Activated T-helper 1 cell treated with anti-CD3 and anti-CD28 coated beads, Interleukin-12 subunit alpha, Interleukin-12 subunit beta, Interleukin-2, Interleukin-4 antibody, amounts not matched to agents 30 ng/mL and 10 ng/mL and 1 ng/mL, durations not matched to agents 14 hours and 24 hours and 36 hours (primary cell): ENCODE measurements around the gene IL36A. TPM values are rescaled to one million over a fixed set of nuclear protein-coding genes. Genes with fewer than 3 reads are reported as not detected.

Experiments used
- DNase-seq: peaks from one replicate; pipeline ENCODE4 v3.0.0; 2021; ENCODE audit warnings: low spot score
- H3K27ac Mint-ChIP-seq: one replicate; pipeline ENCODE4 v1.8.0; 2021; ENCODE audit warnings: mild to moderate bottlenecking, mixed read lengths
- H3K27me3 Mint-ChIP-seq: one replicate; pipeline ENCODE4 v1.8.0; 2022; ENCODE audit warnings: mild to moderate bottlenecking, moderate library complexity, mixed read lengths; ENCODE audit not compliant: insufficient read depth
- H3K36me3 Mint-ChIP-seq: one replicate; pipeline ENCODE4 v1.8.0; 2021; ENCODE audit warnings: low read depth, mixed read lengths
- H3K4me1 Mint-ChIP-seq: one replicate; pipeline ENCODE4 v1.8.0; 2021; ENCODE audit warnings: low read depth, mixed read lengths
- H3K4me3 Mint-ChIP-seq: one replicate; pipeline ENCODE4 v1.8.0; 2021; ENCODE audit warnings: mild to moderate bottlenecking, moderate library complexity, mixed read lengths
- H3K9me3 Mint-ChIP-seq: one replicate; pipeline ENCODE4 v1.8.0; 2021; ENCODE audit warnings: mixed read lengths
- intact Hi-C: fragments of 100-400 bp; cut with micrococcal nuclease; formaldehyde crosslinking; loops from one replicate; pipeline ENCODE4 v1.15.1; 2024
- total RNA-seq: library from RNA; stranded (reverse); gene quantifications from 2 replicates; pipeline ENCODE4 v1.2.3, GENCODE V29; 2022

IL36A gene, protein sequence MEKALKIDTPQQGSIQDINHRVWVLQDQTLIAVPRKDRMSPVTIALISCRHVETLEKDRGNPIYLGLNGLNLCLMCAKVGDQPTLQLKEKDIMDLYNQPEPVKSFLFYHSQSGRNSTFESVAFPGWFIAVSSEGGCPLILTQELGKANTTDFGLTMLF
- not detected in 2 replicates for total RNA-seq

- no peak for DNase-seq
- Mint-ChIP-seq H3K27me3 (peaks cover 10% of the 10 kb centered on the region), H3K9me3 (peaks cover 26% of the 10 kb centered on the region), H3K4me1 (no peaks in the 10 kb centered on the region), H3K27ac (no peak within 1 kb of the TSS), H3K4me3 (no peak within 1 kb of the TSS), H3K36me3 (peaks cover 6% of the 10 kb centered on the region)
- intact Hi-C loops = no loop called here
Observed at GRCh38 chr2:113005030-113005509, at the start of gene IL36A. TSS of gene IL36A (plus strand) at chr2:113005459. CDS start at chr2:113005872, 413 bp downstream.

GRCh38 chr2:112957511-112957910, 47.7 kb upstream of the IL36A start:
- no peak for DNase-seq
- Mint-ChIP-seq H3K27me3 (peaks cover 6% of the 10 kb centered on the region), H3K27ac (no peak overlapping the region), H3K36me3 (no peaks in the 10 kb centered on the region), H3K4me1 (no peaks in the 10 kb centered on the region), H3K4me3 (no peak overlapping the region), H3K9me3 (no peaks in the 10 kb centered on the region)
- intact Hi-C loops = loop anchor here (5.0 kb wide), 1 partner anchor 355 kb away; no protein-coding TSS in a partner anchor

DNA sequence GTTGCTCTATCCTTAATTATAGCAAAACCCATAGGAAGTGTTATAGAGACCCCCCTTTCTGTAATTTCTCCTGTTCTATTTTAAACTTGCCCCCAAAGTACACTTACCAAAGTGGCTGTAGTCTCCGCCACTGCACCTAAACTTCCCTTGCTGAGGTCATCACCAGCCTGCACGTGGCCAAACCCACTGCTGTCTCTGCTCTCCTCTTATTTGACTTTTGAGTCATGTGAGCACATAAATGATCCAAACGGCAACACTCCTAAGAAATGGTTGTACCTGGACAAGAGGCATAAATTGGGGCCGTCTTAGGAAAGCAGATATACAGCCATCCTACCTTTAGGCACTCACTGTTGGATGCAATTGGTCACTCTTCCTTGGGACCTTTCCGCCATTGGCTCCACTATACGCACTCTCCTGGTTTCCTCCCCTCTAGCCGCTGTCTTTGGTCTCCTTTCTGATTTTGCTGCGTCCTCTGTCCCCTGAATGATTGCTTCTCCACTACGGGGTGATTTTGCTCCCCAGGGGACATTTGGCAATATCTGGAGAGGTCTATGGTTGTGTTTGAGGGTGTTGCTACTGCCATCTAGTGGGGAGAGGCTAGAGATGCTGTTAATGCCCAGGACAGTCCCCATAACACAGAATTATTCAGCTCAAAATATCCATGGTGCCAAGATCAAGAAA, 46.7 kb upstream of the IL36A start:
- intact Hi-C loops = loop anchor here (1.0 to 5.0 kb wide), 3 partner anchors 36 to 356 kb away; no protein-coding TSS in a partner anchor
- H3K4me3 Mint-ChIP-seq = no peak overlapping the region
- H3K36me3 Mint-ChIP-seq = no peaks in the 10 kb centered on the region
- H3K9me3 Mint-ChIP-seq = no peaks in the 10 kb centered on the region
- peak; percentile 24 for DNase-seq
- peaks cover 7% of the 10 kb centered on the region for H3K27me3 Mint-ChIP-seq
- H3K27ac Mint-ChIP-seq = no peak overlapping the region
- H3K4me1 Mint-ChIP-seq = no peaks in the 10 kb centered on the region

- Mint-ChIP-seq H3K27ac (no peak overlapping the region), H3K4me1 (no peaks in the 10 kb centered on the region), H3K36me3 (no peaks in the 10 kb centered on the region), H3K27me3 (peaks cover 7% of the 10 kb centered on the region), H3K4me3 (no peak overlapping the region), H3K9me3 (no peaks in the 10 kb centered on the region)
- intact Hi-C loops = loop anchor here (2.0 to 5.0 kb wide), 2 partner anchors 36 to 357 kb away; no protein-coding TSS in a partner anchor
- DNase-seq = no peak
Observed at GRCh38 chr2:112959109-112959812, 46.0 kb upstream of the IL36A start.

GRCh38 chr2:112960230-112960825, 44.9 kb upstream of the IL36A start:
- H3K36me3 Mint-ChIP-seq = no peaks in the 10 kb centered on the region
- H3K27ac Mint-ChIP-seq = no peak overlapping the region
- DNase-seq = no peak
- no peaks in the 10 kb centered on the region for H3K4me1 Mint-ChIP-seq
- no peaks in the 10 kb centered on the region for H3K9me3 Mint-ChIP-seq
- H3K27me3 Mint-ChIP-seq = peaks cover 5% of the 10 kb centered on the region
- H3K4me3 Mint-ChIP-seq = no peak overlapping the region
- intact Hi-C loops = no loop called here

DNA sequence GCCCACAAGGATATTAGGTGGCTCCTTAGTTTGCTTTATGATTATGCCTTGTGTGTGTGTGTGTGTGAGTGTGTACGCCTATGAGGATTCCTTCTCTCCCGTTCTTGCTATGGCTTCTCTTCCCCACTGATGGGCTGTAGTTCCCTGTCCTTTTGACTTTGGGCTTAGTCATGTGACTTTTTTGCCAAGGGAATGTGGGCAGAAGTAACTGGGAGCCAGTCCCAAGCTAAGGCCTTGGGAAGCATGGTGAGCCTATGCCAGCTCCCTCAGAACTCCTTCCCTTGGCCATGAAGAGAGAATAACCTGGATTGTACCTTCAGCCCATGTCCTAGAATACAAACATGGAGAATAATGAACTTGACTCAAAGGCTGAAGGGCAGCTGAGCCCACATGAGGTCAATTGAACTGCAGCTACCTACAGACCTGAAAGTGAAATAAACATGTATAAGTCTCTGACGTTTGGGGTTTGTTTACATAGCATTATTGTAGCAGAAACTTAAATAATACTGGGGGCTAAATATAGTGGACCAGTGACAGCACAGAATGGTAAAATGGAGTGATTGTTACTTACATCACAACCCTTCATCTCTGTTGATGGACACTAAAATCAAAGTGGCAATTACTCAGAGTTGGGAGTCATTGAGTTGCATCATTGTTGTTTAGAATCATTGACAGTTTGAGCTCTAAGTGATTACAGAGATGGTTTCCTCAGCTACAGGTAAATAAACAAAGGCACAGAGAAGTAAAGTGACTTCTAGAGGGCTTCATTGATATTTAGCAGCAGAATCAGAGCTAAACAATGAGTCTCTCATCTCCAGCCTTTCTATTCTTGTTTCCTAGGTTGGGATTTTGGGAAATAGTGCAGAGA, 42.7 kb upstream of the IL36A start:
- DNase-seq = no peak
- H3K4me1 Mint-ChIP-seq = no peaks in the 10 kb centered on the region
- no peak overlapping the region for H3K4me3 Mint-ChIP-seq
- no peak overlapping the region for H3K27ac Mint-ChIP-seq
- H3K36me3 Mint-ChIP-seq = no peaks in the 10 kb centered on the region
- intact Hi-C loops = no loop called here
- H3K9me3 Mint-ChIP-seq = no peaks in the 10 kb centered on the region
- peaks cover 6% of the 10 kb centered on the region for H3K27me3 Mint-ChIP-seq

DNA sequence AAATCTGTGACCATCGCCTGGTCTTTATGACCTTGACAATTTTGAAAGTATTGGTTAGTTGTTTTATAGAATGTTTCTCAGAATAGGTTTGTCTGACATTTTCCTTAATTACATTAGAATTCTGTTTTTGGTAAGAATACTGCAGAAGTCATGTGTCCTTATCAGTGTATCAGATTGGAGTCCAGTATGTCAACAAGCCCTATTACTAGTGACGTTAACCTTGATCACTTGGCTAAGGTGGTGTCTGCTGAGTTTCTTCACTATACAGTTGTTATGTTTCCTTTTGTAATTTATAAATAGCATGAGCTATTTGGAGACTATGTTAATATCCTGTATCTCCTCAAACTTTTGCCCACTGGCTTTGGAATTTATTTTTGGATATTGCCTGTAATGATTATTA, 38.2 kb upstream of the IL36A start:
- H3K36me3 Mint-ChIP-seq = no peaks in the 10 kb centered on the region
- DNase-seq = no peak
- peaks cover 6% of the 10 kb centered on the region for H3K9me3 Mint-ChIP-seq
- H3K27ac Mint-ChIP-seq = no peak overlapping the region
- H3K4me1 Mint-ChIP-seq = peaks cover 7% of the 10 kb centered on the region
- intact Hi-C loops = no loop called here
- peaks cover 15% of the 10 kb centered on the region for H3K27me3 Mint-ChIP-seq
- no peak overlapping the region for H3K4me3 Mint-ChIP-seq

DNA sequence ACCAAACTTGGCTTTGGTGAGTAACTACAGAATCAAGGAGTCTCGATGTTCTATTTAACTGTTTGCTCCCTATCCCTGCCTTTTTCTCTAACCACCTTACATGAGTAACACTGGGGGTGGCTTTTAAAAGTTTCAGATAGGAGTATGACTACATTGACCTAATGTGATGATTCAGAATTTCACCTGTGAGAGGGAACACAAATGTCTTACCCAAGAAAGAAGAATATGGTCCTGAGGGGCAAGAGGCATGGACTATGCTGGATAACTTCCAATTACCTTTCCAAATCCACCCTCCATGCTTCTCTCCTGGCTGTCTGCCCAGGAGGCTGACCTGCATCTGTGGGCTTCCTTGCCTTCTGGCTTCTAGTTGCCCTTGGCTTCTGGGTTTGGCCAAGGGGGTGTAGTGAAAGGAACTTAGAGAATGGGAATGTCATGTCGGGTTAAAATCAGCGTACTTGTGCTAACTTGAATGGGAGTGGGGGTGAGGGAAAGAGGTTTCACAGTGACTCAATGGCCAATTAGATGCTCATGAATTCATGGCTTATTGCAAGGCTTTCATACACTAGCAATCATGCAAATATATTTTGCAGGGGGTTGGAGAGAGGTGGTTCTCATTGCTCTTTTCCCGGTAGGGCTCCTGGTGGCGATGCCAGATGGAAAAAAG, 32.7 kb upstream of the IL36A start:
- intact Hi-C loops = no loop called here
- H3K27me3 Mint-ChIP-seq = peaks cover 18% of the 10 kb centered on the region
- no peak for DNase-seq
- H3K36me3 Mint-ChIP-seq = no peaks in the 10 kb centered on the region
- peaks cover 7% of the 10 kb centered on the region for H3K4me1 Mint-ChIP-seq
- no peak overlapping the region for H3K27ac Mint-ChIP-seq
- H3K9me3 Mint-ChIP-seq = peaks cover 6% of the 10 kb centered on the region
- H3K4me3 Mint-ChIP-seq = no peak overlapping the region

DNA sequence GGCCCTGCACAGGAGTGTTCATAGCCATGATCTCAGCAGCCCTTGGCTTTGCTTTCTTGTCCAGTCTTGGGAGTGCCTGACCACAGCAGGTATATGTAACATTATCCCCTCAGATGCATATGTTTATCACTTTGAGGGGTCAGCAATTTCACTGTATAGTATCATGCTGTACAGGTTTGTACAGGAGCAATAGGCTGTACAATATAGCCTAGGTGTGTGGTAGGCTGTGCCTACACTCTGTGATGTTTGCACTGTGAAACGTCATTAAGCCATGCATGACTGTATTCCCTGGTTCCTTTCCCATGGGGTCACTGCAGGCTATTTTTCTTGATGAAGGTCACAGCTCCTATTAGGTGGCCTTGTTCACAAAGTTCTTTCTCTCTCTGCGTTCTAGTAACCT, 32.1 kb upstream of the IL36A start:
- no peaks in the 10 kb centered on the region for H3K36me3 Mint-ChIP-seq
- H3K27me3 Mint-ChIP-seq = peaks cover 18% of the 10 kb centered on the region
- DNase-seq = no peak
- no peak overlapping the region for H3K4me3 Mint-ChIP-seq
- H3K4me1 Mint-ChIP-seq = peaks cover 7% of the 10 kb centered on the region
- H3K9me3 Mint-ChIP-seq = peaks cover 6% of the 10 kb centered on the region
- no peak overlapping the region for H3K27ac Mint-ChIP-seq
- intact Hi-C loops = no loop called here

DNA sequence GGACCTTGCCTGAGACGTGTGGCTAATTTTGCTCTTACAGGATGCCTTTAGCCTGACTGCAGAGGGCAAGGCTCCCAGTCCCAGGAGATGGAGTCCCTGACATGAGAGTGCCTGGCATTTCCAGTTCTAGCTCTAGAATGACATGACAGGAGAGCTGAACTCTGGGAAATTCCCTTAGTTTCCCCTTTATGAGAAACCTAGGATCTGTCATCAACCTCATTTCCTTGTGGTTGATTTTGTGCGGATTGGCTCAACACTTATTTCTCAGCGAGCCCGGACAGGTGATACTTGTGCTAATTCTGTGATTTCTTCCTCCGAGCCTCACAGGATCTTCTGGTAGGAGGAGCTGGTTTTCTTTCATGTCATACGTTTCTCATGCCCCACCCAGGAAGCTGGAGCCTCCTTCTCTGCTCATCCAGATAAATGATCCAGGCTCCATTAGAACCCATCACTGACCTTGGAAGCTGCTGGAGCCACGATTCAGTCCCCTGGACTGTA, 27.7 kb upstream of the IL36A start, which contains the start of gene IL36G:
TSS of gene IL36G (plus strand) at position 448 of the 498 bp plus-strand sequence. CDS start 633 bp downstream, outside the sequence.
- intact Hi-C loops = no loop called here
- H3K27me3 Mint-ChIP-seq = peaks cover 9% of the 10 kb centered on the region

GRCh38 chr2:112979731-112980130, 25.5 kb upstream of the IL36A start:
- H3K27me3 Mint-ChIP-seq = peaks cover 6% of the 10 kb centered on the region
- peaks cover 20% of the 10 kb centered on the region for H3K4me1 Mint-ChIP-seq
- no peak overlapping the region for H3K4me3 Mint-ChIP-seq
- H3K9me3 Mint-ChIP-seq = no peaks in the 10 kb centered on the region
- H3K36me3 Mint-ChIP-seq = no peaks in the 10 kb centered on the region
- no peak overlapping the region for H3K27ac Mint-ChIP-seq
- intact Hi-C loops = loop anchor here (2.0 kb wide), 1 partner anchor 17 kb away; no protein-coding TSS in a partner anchor
- no peak for DNase-seq

More for the DNA sequence above, 27.7 kb upstream of the IL36A start, which contains the start of gene IL36G:
- no peak within 1 kb of the TSS for H3K27ac Mint-ChIP-seq
- H3K4me1 Mint-ChIP-seq = peaks cover 15% of the 10 kb centered on the region
- H3K36me3 Mint-ChIP-seq = no peaks in the 10 kb centered on the region
- no peak within 1 kb of the TSS for H3K4me3 Mint-ChIP-seq
- DNase-seq = no peak
- H3K9me3 Mint-ChIP-seq = no peaks in the 10 kb centered on the region
